ENCODE data around the gene UBA7.

DNA sequence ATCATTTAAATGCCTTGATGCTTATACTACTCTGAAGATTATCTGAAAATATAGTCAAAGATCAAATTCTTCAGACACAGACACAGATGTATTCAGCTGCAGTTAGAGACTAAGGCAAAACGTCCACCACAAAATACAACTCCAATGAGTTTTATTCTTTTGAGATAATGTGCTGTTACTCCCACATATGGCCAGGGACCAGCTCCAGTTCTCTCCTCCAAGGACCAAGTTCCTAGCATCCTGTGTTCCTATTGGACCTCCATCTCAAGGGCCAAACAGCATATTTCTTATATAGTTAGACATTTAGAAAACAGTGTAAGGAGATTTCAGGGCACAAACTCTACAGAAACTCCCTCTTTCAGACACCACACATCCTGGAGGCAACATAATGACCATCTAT, 54.5 kb downstream of the UBA7 start:
- TF ChIP-seq EZH2 (IDR thresholded peaks at IDR 0.05) (no peak), POLR2AphosphoS5 (IDR thresholded peaks at IDR 0.05; ENCODE audit: borderline replicate concordance, low read depth, low read length) (no peak), FOXP2 (optimal IDR thresholded peaks at IDR 0.05; ENCODE audit: control extremely low read depth, extremely low read length, insufficient read depth) (no peak)

Data from SK-N-MC (cell line).